Lower lobe of right lung (tissue), 2 donors: ENCODE results near the gene WIPI1. TPM values are rescaled to one million over a fixed set of nuclear protein-coding genes. Genes with fewer than 3 reads are reported as not detected.

ENCODE experiments used
- ATAC-seq, 2 donors: fragments of 200-7000 bp; cut with Tn5 transposase; one replicate each; pipeline ENCODE4 v1.9.1; 2020 to 2022; ENCODE audit warnings: mild to moderate bottlenecking in 2 of 2, moderate library complexity in 2 of 2
- DNase-seq: peaks from one replicate; pipeline ENCODE4 v3.0.0-alpha.2; 2020
- H3K27ac ChIP-seq: fragments of 200-600 bp; one replicate; pipeline ENCODE4 v1.8.0; 2022
- H3K27me3 ChIP-seq: fragments of 200-600 bp; one replicate; pipeline ENCODE4 v1.8.0; 2022; ENCODE audit warnings: low read depth
- H3K36me3 ChIP-seq: fragments of 200-600 bp; one replicate; pipeline ENCODE4 v1.8.0; 2022; ENCODE audit warnings: mild to moderate bottlenecking
- H3K4me1 ChIP-seq: fragments of 200-600 bp; one replicate; pipeline ENCODE4 v1.8.0; 2022
- H3K4me3 ChIP-seq: fragments of 200-600 bp; one replicate; pipeline ENCODE4 v1.8.0; 2022; ENCODE audit warnings: mild to moderate bottlenecking
- H3K9me3 ChIP-seq: fragments of 200-600 bp; one replicate; pipeline ENCODE4 v1.8.0; 2022
- CTCF ChIP-seq: fragments of 200-600 bp; IDR thresholded peaks from one replicate; pipeline ENCODE4 v1.8.0; 2022; ENCODE audit warnings: antibody characterized with exemption, mild to moderate bottlenecking
- intact Hi-C: fragments of 100-400 bp; cut with DNase I; formaldehyde crosslinking; loops from one replicate; pipeline ENCODE4 v1.11.0; 2022
- total RNA-seq: library from RNA; stranded (reverse); fragmentation: NEBNext Ultra II Directional; extraction: Animal tissue kit (Norgen Biotek cat#: 25700); gene quantifications from one replicate; pipeline ENCODE4 v1.2.1, GENCODE V29; 2021
- donor health status: DM: no; HTN: yes; CAD: no; lungs with severe emphysema.

Gene WIPI1
- total RNA-seq, 1 donor from 2014 or later = 37.5 TPM

DNA sequence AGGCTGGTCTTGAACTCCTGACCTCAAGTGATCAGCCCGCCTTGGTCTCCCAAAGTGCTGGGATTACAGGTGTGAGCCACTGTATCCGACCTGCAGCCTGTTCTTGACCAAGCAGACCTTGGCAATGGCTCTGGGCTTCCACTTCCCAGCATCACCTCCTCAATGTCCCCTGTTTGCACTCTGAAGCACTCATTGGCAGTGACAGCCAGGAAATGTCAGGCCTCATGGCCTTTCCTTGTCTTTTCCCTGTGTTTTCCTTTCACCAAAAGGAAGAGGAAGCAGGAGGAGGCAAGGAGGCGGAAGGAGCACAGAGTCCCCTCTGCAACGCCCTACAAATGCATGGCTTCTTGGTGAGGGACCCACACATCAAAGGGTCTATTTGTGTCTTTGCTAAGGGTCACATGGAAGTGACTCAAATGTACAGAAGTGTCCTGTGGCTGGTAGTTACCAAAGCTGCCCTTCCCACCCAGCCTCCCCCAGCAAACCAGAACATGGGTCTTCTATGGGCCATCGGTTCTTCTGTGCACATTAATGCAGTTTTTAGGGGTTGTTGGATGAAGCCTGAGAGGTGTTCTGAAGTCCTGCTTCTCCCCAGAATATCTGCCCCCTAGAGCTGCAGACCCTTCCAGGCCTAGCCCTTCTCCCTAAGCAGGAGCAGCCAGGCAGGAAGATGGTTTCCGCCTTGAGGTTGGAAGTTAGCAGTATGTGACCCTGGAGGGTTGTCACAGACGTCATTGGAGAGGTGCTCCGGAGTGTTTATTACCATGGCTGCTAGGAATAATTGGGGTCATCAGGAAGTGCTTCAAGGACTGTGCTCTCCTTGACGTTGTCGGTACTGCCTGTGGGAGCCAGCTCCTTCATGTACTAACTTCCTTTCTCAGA, 60.8 kb downstream of the WIPI1 start:
- H3K36me3 ChIP-seq = no peaks in the 10 kb centered on the region
- DNase-seq (no peak), ATAC-seq (peak in 1 of 2 donors; percentile 16)
- H3K4me3 ChIP-seq = no peak overlapping the region
- H3K27ac ChIP-seq = no peak overlapping the region
- no peak for TF ChIP-seq CTCF
- no peaks in the 10 kb centered on the region for H3K9me3 ChIP-seq
- intact Hi-C loops = no loop called here
- H3K27me3 ChIP-seq = no peaks in the 10 kb centered on the region
- H3K4me1 ChIP-seq = peaks cover 18% of the 10 kb centered on the region

- intact Hi-C loops = no loop called here
- H3K4me3 ChIP-seq = no peak overlapping the region
- H3K9me3 ChIP-seq = no peaks in the 10 kb centered on the region
- H3K36me3 ChIP-seq = no peaks in the 10 kb centered on the region
- DNase-seq (no peak), ATAC-seq (no peak)
- H3K27me3 ChIP-seq = no peaks in the 10 kb centered on the region
- no peak for TF ChIP-seq CTCF
- no peak overlapping the region for H3K27ac ChIP-seq
- peaks cover 15% of the 10 kb centered on the region for H3K4me1 ChIP-seq
Measured at GRCh38 chr17:68394608-68395331, 62.5 kb downstream of the WIPI1 start.

DNA sequence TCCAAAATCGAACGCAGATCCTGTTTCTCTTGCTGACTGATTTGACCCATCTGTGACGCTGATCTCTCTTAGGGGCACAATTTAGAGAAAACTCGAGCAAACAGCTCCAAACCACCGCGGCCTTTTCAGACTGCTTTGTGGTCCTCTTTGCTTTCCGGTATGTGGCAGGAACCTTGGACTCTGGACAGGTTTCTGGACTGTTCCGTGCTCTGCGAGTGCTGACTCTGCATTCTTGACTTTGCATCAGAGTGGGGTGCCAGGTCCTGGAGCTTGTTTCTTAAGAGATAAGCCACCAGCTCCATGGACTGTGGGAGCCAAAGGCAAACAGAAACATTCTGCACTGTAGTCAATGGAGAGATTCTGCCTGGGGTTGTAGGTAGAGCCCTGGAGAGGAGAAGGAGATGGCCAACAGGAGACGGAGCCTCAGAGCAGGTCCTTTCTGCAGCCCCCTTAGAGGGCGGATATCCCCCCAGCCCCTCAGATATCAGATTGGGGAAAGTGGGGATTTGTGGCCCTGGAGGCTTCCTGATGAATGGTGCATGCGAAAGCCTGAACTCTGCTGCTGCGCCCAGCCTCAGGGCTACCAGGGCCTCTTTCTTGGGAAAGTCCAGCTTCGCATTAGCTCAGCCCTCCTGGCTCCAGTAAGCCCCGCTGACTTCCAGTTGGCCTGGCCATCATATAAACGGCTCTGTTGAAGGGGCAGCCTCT, 65.6 kb downstream of the WIPI1 start:
- ATAC-seq = peak; percentile 11 to 53

DNA sequence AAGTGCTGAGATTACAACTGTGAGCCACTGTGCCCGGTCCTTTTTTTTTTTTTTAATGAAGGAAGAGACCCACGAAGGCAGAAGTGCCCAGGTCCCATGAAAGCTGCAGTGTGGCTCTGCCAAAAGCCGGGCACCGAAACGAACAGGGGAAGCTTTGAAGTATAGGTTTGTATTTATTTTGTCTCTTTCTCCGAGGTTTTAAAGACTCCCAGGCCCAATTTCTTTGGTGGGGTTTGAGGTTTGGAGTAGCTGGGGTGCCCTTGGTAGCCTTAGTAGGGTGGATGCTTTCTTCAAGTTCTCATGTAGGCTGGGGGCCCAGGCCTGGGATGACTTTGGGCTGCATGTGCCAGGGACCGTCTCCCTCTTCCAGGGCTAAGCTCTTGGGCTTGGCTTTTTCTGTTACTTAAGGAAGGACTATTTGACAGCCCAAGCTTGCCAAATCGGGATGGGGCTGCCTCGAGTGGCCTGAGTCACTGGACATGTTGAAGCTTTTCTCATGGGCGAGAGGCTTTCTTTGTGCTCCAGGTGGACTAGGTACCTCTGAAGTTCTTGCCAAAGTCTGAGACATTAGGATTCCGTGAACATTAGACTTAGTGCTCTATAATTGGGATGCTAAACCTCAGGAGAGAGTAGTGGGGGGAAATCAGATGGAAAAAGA, 66.3 kb downstream of the WIPI1 start:
- H3K27ac ChIP-seq = peak overlapping the region; percentile 56
- no peak for DNase-seq

More for the DNA sequence above, 65.6 kb downstream of the WIPI1 start:
- H3K4me3 ChIP-seq = no peak overlapping the region
- H3K36me3 ChIP-seq = no peaks in the 10 kb centered on the region
- intact Hi-C loops = no loop called here
- H3K27ac ChIP-seq = peak overlapping the region; percentile 56
- H3K27me3 ChIP-seq = no peaks in the 10 kb centered on the region
- TF ChIP-seq CTCF = no peak
- no peaks in the 10 kb centered on the region for H3K9me3 ChIP-seq
- DNase-seq = no peak
- H3K4me1 ChIP-seq = no peaks in the 10 kb centered on the region

More for the DNA sequence above, 66.3 kb downstream of the WIPI1 start:
- H3K4me3 ChIP-seq = no peak overlapping the region
- H3K27me3 ChIP-seq = no peaks in the 10 kb centered on the region
- intact Hi-C loops = no loop called here
- peaks cover 5% of the 10 kb centered on the region for H3K4me1 ChIP-seq
- no peaks in the 10 kb centered on the region for H3K36me3 ChIP-seq
- no peaks in the 10 kb centered on the region for H3K9me3 ChIP-seq
- no peak for TF ChIP-seq CTCF
- no peak for ATAC-seq
